Placental pericyte (primary cell): Measurements from ENCODE around the gene CDH13. TPM values are rescaled to one million over a fixed set of nuclear protein-coding genes. Genes with fewer than 3 reads are reported as not detected.

Experiments used
- small RNA-seq: library from RNA; depleted of rRNA; stranded (forward); fragments of <200 nt; gene quantifications from one replicate; pipeline ENCODE3, GENCODE V24; 2012; ENCODE audit warnings: low replicate concordance
- total RNA-seq: library from RNA; depleted of rRNA; stranded (reverse); fragments of >200 nt; gene quantifications from 2 replicates; pipeline ENCODE4 v1.2.3, GENCODE V29; 2012

Gene CDH13
- total RNA-seq: 126 and 133 TPM in 2 replicates

GRCh38 chr16:82626791-82627261 lies at the start of gene CDH13:
CDH13 (plus strand) TSS chr16:82626969.

GRCh38 chr16:83807710-83808572 lies 1181.2 kb downstream of the CDH13 start, which contains the start of gene HSBP1:
HSBP1 (plus strand) TSS chr16:83807978; CDS start chr16:83808077, 99 bp downstream.

Small RNAs within 50 kb of the gene (small RNA-seq; reads per million reads assigned to genes)
- gene AC099506.2 (not detected), gene MIR3182 (not detected), gene MIR8058 (not detected)
